GM12865 (cell line): ENCODE measurements around the gene SMTNL2.

Experiments used
- DNase-seq: peaks from one replicate; pipeline ENCODE4 v3.0.0; 2010; ENCODE audit warnings: low read depth
- H3K4me3 ChIP-seq: 2 replicates; pipeline ENCODE4 v1.5.1; 2011; ENCODE audit warnings: mild to moderate bottlenecking, low read depth, low read length, control low read depth
- CTCF ChIP-seq: IDR thresholded peaks from 2 replicates; pipeline ENCODE4 v1.5.1; 2011; ENCODE audit warnings: low read length, control low read depth, low read depth, inconsistent platforms; ENCODE audit not compliant: insufficient read depth; ENCODE audit errors: missing control alignments

SMTNL2 gene

GRCh38 chr17:4562015-4562969, 22.0 kb upstream of the SMTNL2 start:
- no peak for DNase-seq
- H3K4me3 ChIP-seq = peak overlapping the region; percentile 28
- no peak for TF ChIP-seq CTCF

GRCh38 chr17:4565209-4566141, 18.9 kb upstream of the SMTNL2 start:
- TF ChIP-seq CTCF = peak; percentile 87
- DNase-seq = peak; percentile 78
- H3K4me3 ChIP-seq = no peak overlapping the region

GRCh38 chr17:4566785-4567184, 17.5 kb upstream of the SMTNL2 start:
- TF ChIP-seq CTCF = peak; percentile 73
- peak; percentile 63 for DNase-seq
- no peak overlapping the region for H3K4me3 ChIP-seq

GRCh38 chr17:4569591-4569990, 14.7 kb upstream of the SMTNL2 start:
- DNase-seq = no peak
- no peak for TF ChIP-seq CTCF
- no peak overlapping the region for H3K4me3 ChIP-seq

GRCh38 chr17:4572131-4572530, 12.2 kb upstream of the SMTNL2 start:
- DNase-seq = no peak
- no peak for TF ChIP-seq CTCF

GRCh38 chr17:4573115-4573514, 11.2 kb upstream of the SMTNL2 start:
- no peak for DNase-seq
- TF ChIP-seq CTCF = no peak
- H3K4me3 ChIP-seq = no peak overlapping the region

More at GRCh38 chr17:4572131-4572530, 12.2 kb upstream of the SMTNL2 start:
- no peak overlapping the region for H3K4me3 ChIP-seq
